HepG2 (cell line): ENCODE measurements around the gene CPNE4. TPM values are rescaled to one million over a fixed set of nuclear protein-coding genes. Genes with fewer than 3 reads are reported as not detected.

Experiments
- ATAC-seq: fragments of 200-7000 bp; cut with Tn5 transposase; 3 replicates; pipeline ENCODE4 v1.9.1; 2020; ENCODE audit warnings: mild to moderate bottlenecking, moderate library complexity
- BruUV-seq: library from RNA; stranded (reverse); fragments of 400-500 nt; replicated peaks from 2 replicates; lab custom pipeline; 2021; lab: Mats Ljungman, UMichigan
- CTCF ChIA-PET: fragments of 300-600 bp; formaldehyde crosslinking; extraction: SDS; loops from one replicate; lab custom pipeline; 2021; ENCODE audit warnings: low total read pairs, inconsistent platforms, low intra/inter-chr PET ratio; lab: Yijun Ruan, JAX
- POLR2A ChIA-PET: fragments of 350-600 bp; sonication (Branson Sonifier 250); formaldehyde crosslinking; loops from one replicate; lab custom pipeline; 2020; ENCODE audit warnings: antibody characterized with exemption, inconsistent platforms; lab: Yijun Ruan, JAX
- DNase-seq: peaks from one replicate; pipeline ENCODE4 v3.0.0-alpha.2; 2015; ENCODE audit warnings: low spot score
- FAIRE-seq: peaks from 3 replicates; lab custom pipeline; 2011; peaks lifted over from hg19 to GRCh38; lab: Jason Lieb, UNC
- H2AFZ ChIP-seq: one replicate; pipeline ENCODE4 v1.6.1; 2011; ENCODE audit warnings: low read length, inconsistent platforms
- H3K27ac ChIP-seq: fragments of 300-600 bp; 3 replicates; pipeline ENCODE4 v1.8.0; 2011; ENCODE audit warnings: mixed run types, mild to moderate bottlenecking, mixed read lengths, low read length, inconsistent platforms; ENCODE audit not compliant: insufficient read depth; ENCODE audit errors: extremely low read length
- H3K27me3 ChIP-seq, 2 experiments: fragments of 200-600 bp in 1 of 2; 2 replicates in 1 of 2; 3 replicates in 1 of 2; pipeline versions ENCODE4 v1.6.0 to v1.8.0; 2011; ENCODE audit warnings: low read length in 2 of 2, mild to moderate bottlenecking in 2 of 2, moderate library complexity in 2 of 2, inconsistent platforms in 1 of 2; ENCODE audit not compliant: insufficient read depth in 2 of 2, control insufficient read depth in 1 of 2
- H3K36me3 ChIP-seq, 2 experiments: fragments of 200-600 bp in 1 of 2; replicated peaks in 1 of 2; 2 replicates in 1 of 2; 3 replicates in 1 of 2; pipeline versions ENCODE4 v1.5.1 to v1.8.0; 2011; ENCODE audit warnings: low read length in 2 of 2, inconsistent platforms in 1 of 2; ENCODE audit not compliant: insufficient read depth in 2 of 2, control insufficient read depth in 1 of 2
- H3K4me1 ChIP-seq: 2 replicates; pipeline ENCODE4 v1.5.1; 2012; ENCODE audit warnings: low read length, inconsistent platforms; ENCODE audit not compliant: insufficient read depth
- H3K4me2 ChIP-seq: 2 replicates; pipeline ENCODE4 v1.6.0; 2011; ENCODE audit warnings: low read depth, low read length, inconsistent platforms
- H3K4me3 ChIP-seq, 3 experiments: fragments of 200-600 bp in 1 of 3; sonication (generic), shearing (Covaris generic) in 1 of 3; replicated peaks in 1 of 3; 2 replicates each; pipeline ENCODE4 v1.5.1; 2011 to 2016; ENCODE audit warnings: low read length in 3 of 3, inconsistent platforms in 2 of 3, low read depth in 2 of 3, mild to moderate bottlenecking in 2 of 3, control low read depth in 1 of 3, mixed read lengths in 1 of 3; ENCODE audit not compliant: insufficient read depth in 1 of 3
- H3K79me2 ChIP-seq: one replicate; pipeline ENCODE4 v1.6.1; 2011; ENCODE audit warnings: low read length, inconsistent platforms; ENCODE audit not compliant: insufficient read depth
- H3K9ac ChIP-seq: 2 replicates; pipeline ENCODE4 v1.6.0; 2011; ENCODE audit warnings: mild to moderate bottlenecking, low read depth, low read length, inconsistent platforms; ENCODE audit not compliant: insufficient read depth
- H3K9me3 ChIP-seq: 2 replicates; pipeline ENCODE4 v1.5.1; 2012; ENCODE audit warnings: mild to moderate bottlenecking, low read length
- H4K20me1 ChIP-seq: 2 replicates; pipeline ENCODE4 v1.6.0; 2011; ENCODE audit warnings: inconsistent platforms, mild to moderate bottlenecking, low read length, moderate library complexity; ENCODE audit not compliant: insufficient read depth
- FLYWCH1 ChIP-seq: sonication (generic); formaldehyde crosslinking; IDR thresholded peaks from 2 replicates; pipeline ENCODE4 v1.8.1; 2023; ENCODE audit warnings: mild to moderate bottlenecking, missing genetic modification reagents
- FOXK1 ChIP-seq: sonication (generic); formaldehyde crosslinking; IDR thresholded peaks from 2 replicates; pipeline ENCODE4 v1.4.0; 2020; ENCODE audit warnings: low read depth, missing genetic modification reagents, borderline replicate concordance
- KLF16 ChIP-seq, 2 experiments: sonication (generic) in 1 of 2; formaldehyde crosslinking in 1 of 2; IDR thresholded peaks; 2 replicates each; pipeline versions ENCODE4 v1.6.1 to v1.8.0; 2016 to 2023; ENCODE audit warnings: missing genetic modification reagents in 2 of 2, missing compliant biosample characterization in 1 of 2
- NFIC ChIP-seq: IDR thresholded peaks from 2 replicates; pipeline ENCODE4 v1.6.1; 2012; ENCODE audit warnings: mild to moderate bottlenecking, low read length, inconsistent platforms
- NR3C1 ChIP-seq: sonication (generic); formaldehyde crosslinking; IDR thresholded peaks from 2 replicates; pipeline ENCODE4 v1.4.0; 2020; ENCODE audit warnings: missing genetic modification reagents
- SNAPC5 ChIP-seq: sonication (generic); formaldehyde crosslinking; IDR thresholded peaks from 2 replicates; pipeline ENCODE4 v1.8.1; 2023; ENCODE audit warnings: mild to moderate bottlenecking, missing genetic modification reagents, borderline replicate concordance
- TCF12 ChIP-seq, 2 experiments: fragments of 450-650 bp in 1 of 2; sonication (generic) in 1 of 2; formaldehyde crosslinking in 1 of 2; IDR thresholded peaks; 2 replicates each; pipeline versions ENCODE4 v1.6.1 to v1.8.0; 2017 to 2022; ENCODE audit warnings: antibody characterized with exemption in 1 of 2, mild to moderate bottlenecking in 1 of 2, missing genetic modification reagents in 1 of 2, moderate library complexity in 1 of 2
- ZFP41 ChIP-seq: sonication (generic); formaldehyde crosslinking; IDR thresholded peaks from 2 replicates; pipeline ENCODE4 v1.4.0; 2020; ENCODE audit warnings: mild to moderate bottlenecking, missing genetic modification reagents, borderline replicate concordance
- ZNF281 ChIP-seq: sonication (generic); formaldehyde crosslinking; IDR thresholded peaks from 2 replicates; pipeline ENCODE4 v1.4.0; 2020; ENCODE audit warnings: missing genetic modification reagents, borderline replicate concordance
- ZNF326 ChIP-seq: sonication (generic); formaldehyde crosslinking; IDR thresholded peaks from 2 replicates; pipeline ENCODE4 v1.4.0; 2020; ENCODE audit warnings: missing genetic modification reagents, borderline replicate concordance
- ZNF451 ChIP-seq: sonication (generic); formaldehyde crosslinking; IDR thresholded peaks from 2 replicates; pipeline ENCODE4 v1.5.0; 2020; ENCODE audit warnings: mild to moderate bottlenecking, missing genetic modification reagents
- ZNF576 ChIP-seq: sonication (generic); formaldehyde crosslinking; IDR thresholded peaks from 2 replicates; pipeline ENCODE4 v1.4.0; 2020; ENCODE audit warnings: mild to moderate bottlenecking, missing genetic modification reagents
- ZNF589 ChIP-seq: sonication (generic); formaldehyde crosslinking; conservative IDR thresholded peaks from 2 replicates; pipeline ENCODE4 v1.8.0; 2022; ENCODE audit warnings: mild to moderate bottlenecking, moderate library complexity, missing genetic modification reagents
- ZNF652 ChIP-seq: IDR thresholded peaks from 2 replicates; pipeline ENCODE4 v1.6.1; 2016; ENCODE audit warnings: low read depth, borderline replicate concordance
- ZNF780A ChIP-seq: sonication (generic); formaldehyde crosslinking; IDR thresholded peaks from 2 replicates; pipeline ENCODE4 v1.8.0; 2022; ENCODE audit warnings: mild to moderate bottlenecking, missing genetic modification reagents, moderate library complexity
- ZSCAN12 ChIP-seq: sonication (generic); formaldehyde crosslinking; IDR thresholded peaks from 2 replicates; pipeline ENCODE4 v1.9.0; 2021; ENCODE audit warnings: mild to moderate bottlenecking, missing genetic modification reagents
- WGBS: methylation state at CpG from one replicate; pipeline ENCODE4 v1.1.6; 2017; ENCODE audit warnings: low lambda C conversion rate; 5-methylcytosine and 5-hydroxymethylcytosine counted together
- in situ Hi-C: cut with HindIII; loops from 2 replicates; pipeline ENCODE4 v1.10.0; 2017; ENCODE audit warnings: low pct_unique_long_range_greater_than_20kb; ENCODE audit not compliant: extremely low pct_ligation_motif_present
- intact Hi-C: fragments of 100-400 bp; cut with micrococcal nuclease; formaldehyde crosslinking; loops from one replicate; pipeline ENCODE4 v1.10.0; 2022; ENCODE audit not compliant: unreplicated experiment
- polyA plus RNA-seq, 8 experiments: library from polyadenylated mRNA; depleted of rRNA in 3 of 8; stranded (reverse) in 7 of 8; unstranded in 1 of 8; fragments of >200 nt; fragmentation: Illumina TruSeq in 4 of 8; extraction: Trizol in 4 of 8; gene quantifications; 2 replicates each; pipeline versions ENCODE4 v1.2.1 to v1.2.3, GENCODE V29; 2011 to 2016; ENCODE audit warnings: low read depth in 4 of 8, missing spikeins in 1 of 8, mixed read lengths in 1 of 8; ENCODE audit not compliant: insufficient read depth in 1 of 8
- total RNA-seq, 5 experiments: library from RNA; depleted of rRNA; stranded (reverse); fragments of >200 nt; fragmentation: Illumina TruSeq; extraction: Trizol; gene quantifications; 2 replicates each; pipeline ENCODE4 v1.2.3, GENCODE V29; 2016; ENCODE audit warnings: low read depth in 1 of 5

The CPNE4 gene
- total and polyA plus RNA-seq, 2 of the 13 experiments (the other 11 are each of a cell fraction or from before 2014, with no cell fraction given) = not detected

GRCh38 chr3:131840156-131840797, 194.5 kb downstream of the CPNE4 start:
- CTCF ChIA-PET = no interaction called here
- in situ Hi-C loops (no loop called here), intact Hi-C loops (no loop called here)
- DNase-seq = no peak
- H3K9ac ChIP-seq = no peak overlapping the region
- FAIRE-seq = no peak
- no peak overlapping the region for H3K4me3 ChIP-seq
- H3K4me2 ChIP-seq = no peak overlapping the region
- WGBS = no CpG with 5 or more reads among the region's 1 CpG
- no peaks in the 10 kb centered on the region for H3K36me3 ChIP-seq
- no peaks in the 10 kb centered on the region for H3K9me3 ChIP-seq
- no peaks in the 10 kb centered on the region; a peak in 1 of 5 replicates for H3K27me3 ChIP-seq
- BruUV-seq = no TSS peak
- ATAC-seq = no peak
- H4K20me1 ChIP-seq = no peaks in the 10 kb centered on the region
- no peak overlapping the region for H3K27ac ChIP-seq
- H3K79me2 ChIP-seq = no peaks in the 10 kb centered on the region
- H3K4me1 ChIP-seq = no peaks in the 10 kb centered on the region
- no peak overlapping the region for H2AFZ ChIP-seq
- no peak for TF ChIP-seq ZNF451 (CRISPR knock-in tag)
- no peak for TF ChIP-seq ZSCAN12 (CRISPR knock-in tag)
- TF ChIP-seq ZNF326 = no peak
- POLR2A ChIA-PET = no interaction called here

- H3K4me2 ChIP-seq = no peak overlapping the region
- intact Hi-C loops (no loop called here), in situ Hi-C loops (no loop called here)
- FAIRE-seq (no peak), ATAC-seq (no peak), DNase-seq (no peak)
- H3K27ac ChIP-seq = no peak overlapping the region
- POLR2A ChIA-PET = no interaction called here
- no peaks in the 10 kb centered on the region for H3K36me3 ChIP-seq
- BruUV-seq = no TSS peak
- H3K79me2 ChIP-seq = no peaks in the 10 kb centered on the region
- no peaks in the 10 kb centered on the region for H3K9me3 ChIP-seq
- CTCF ChIA-PET = no interaction called here
- WGBS = 18% methylated on average over 1 of the region's 1 CpG
- H3K27me3 ChIP-seq = no peaks in the 10 kb centered on the region
- no peaks in the 10 kb centered on the region for H4K20me1 ChIP-seq
- no peak overlapping the region for H2AFZ ChIP-seq
- H3K9ac ChIP-seq = no peak overlapping the region
- no peaks in the 10 kb centered on the region; the same call in 1 of the 2 replicates for H3K4me1 ChIP-seq
- no peak overlapping the region for H3K4me3 ChIP-seq
- TF ChIP-seq ZNF576 (CRISPR knock-in tag) (no peak), NFIC (no peak), FLYWCH1 (CRISPR knock-in tag) (no peak), NR3C1 (no peak), ZFP41 (CRISPR knock-in tag) (no peak), FOXK1 (CRISPR knock-in tag) (no peak), KLF16 (CRISPR knock-in tag; IDR thresholded peaks at IDR 0.05) (no peak), ZNF281 (no peak), TCF12 (IDR thresholded peaks at IDR 0.05) (no peak), TCF12 (CRISPR knock-in tag; IDR thresholded peaks at IDR 0.05) (no peak), ZNF780A (CRISPR knock-in tag) (no peak), ZNF589 (CRISPR knock-in tag) (no peak), ZNF652 (CRISPR knock-in tag) (no peak), SNAPC5 (CRISPR knock-in tag) (no peak)
Measured at GRCh38 chr3:131835906-131836305, 198.9 kb downstream of the CPNE4 start.
